AG09309 (cell line): ENCODE data around the gene MCOLN2.
"Not testable (repeated sequence)": the region's sequence is repeated elsewhere in the genome, so short reads cannot be mapped to it uniquely, and the experiment has no call there.

Experiments
- DNase-seq: peaks from one replicate; pipeline ENCODE4 v3.0.0-alpha.2; 2010; ENCODE audit warnings: low read depth
- H3K4me3 ChIP-seq: 2 replicates; pipeline ENCODE4 v1.5.1; 2011; ENCODE audit warnings: mild to moderate bottlenecking, low read depth, low read length, moderate library complexity; ENCODE audit not compliant: control insufficient read depth
- TF ChIP-seq, protein P1 (sequence below): IDR thresholded peaks from 2 replicates; pipeline ENCODE4 v1.5.1; 2011; ENCODE audit warnings: mild to moderate bottlenecking, low read depth, low read length, inconsistent platforms; ENCODE audit not compliant: insufficient read depth, control insufficient read depth; ENCODE audit errors: missing control alignments

MCOLN2 gene

DNA sequence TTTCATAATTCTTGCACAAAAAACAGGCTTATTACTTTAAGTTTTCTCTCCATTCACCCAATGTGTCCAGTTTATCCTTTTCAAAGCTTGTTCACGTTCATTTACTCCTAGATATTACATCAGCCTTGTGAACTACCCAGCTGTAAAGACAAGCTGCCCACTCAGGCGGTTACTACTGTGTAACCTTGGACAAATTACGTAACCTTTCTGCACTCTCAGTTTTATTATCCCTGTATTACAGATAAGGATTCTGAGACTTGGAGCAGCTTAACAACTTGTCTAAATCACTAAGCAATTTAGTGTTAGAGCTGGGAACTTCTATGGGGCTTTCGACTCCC lies 83.4 kb downstream of the MCOLN2 start:
- peak; percentile 53 for DNase-seq
- no peak overlapping the region for H3K4me3 ChIP-seq
- TF ChIP-seq, protein P1, sequence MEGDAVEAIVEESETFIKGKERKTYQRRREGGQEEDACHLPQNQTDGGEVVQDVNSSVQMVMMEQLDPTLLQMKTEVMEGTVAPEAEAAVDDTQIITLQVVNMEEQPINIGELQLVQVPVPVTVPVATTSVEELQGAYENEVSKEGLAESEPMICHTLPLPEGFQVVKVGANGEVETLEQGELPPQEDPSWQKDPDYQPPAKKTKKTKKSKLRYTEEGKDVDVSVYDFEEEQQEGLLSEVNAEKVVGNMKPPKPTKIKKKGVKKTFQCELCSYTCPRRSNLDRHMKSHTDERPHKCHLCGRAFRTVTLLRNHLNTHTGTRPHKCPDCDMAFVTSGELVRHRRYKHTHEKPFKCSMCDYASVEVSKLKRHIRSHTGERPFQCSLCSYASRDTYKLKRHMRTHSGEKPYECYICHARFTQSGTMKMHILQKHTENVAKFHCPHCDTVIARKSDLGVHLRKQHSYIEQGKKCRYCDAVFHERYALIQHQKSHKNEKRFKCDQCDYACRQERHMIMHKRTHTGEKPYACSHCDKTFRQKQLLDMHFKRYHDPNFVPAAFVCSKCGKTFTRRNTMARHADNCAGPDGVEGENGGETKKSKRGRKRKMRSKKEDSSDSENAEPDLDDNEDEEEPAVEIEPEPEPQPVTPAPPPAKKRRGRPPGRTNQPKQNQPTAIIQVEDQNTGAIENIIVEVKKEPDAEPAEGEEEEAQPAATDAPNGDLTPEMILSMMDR: no peak

DNA sequence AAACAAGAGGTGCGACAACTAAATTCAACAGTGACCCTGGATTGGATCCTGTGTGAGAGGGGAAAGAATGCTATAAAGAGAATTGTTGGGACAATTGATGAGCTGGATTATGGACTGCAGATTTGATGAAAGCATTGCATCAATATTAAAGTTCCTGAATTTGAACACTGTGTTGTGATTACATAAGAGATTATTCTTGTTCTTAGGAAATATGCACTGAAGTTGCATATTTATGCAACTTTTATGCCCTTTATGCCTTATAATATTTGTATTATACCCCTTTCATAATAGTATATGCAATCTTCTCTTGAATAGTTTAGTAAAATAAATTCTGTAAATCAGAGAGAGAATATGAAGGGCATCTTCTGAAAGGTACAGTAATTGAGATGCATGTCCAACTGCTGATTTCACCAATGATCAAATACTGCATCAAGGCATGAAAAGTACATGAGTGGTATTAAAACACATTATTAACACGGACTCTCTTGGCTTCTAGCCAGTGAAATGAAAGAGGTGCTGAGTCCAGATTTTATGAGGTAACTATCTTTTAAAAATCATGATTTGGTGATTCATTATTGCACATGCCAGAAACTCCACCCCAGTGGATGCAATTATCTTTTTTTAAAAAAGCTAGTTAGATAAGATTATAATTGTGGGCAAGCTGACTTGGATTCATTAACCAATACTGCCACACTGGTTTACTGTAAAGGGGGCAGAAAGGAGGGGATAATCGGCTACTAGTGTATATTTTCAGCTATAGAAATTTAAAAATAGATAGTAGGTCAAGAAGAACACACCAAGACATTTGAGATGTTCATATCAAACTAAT lies 84.0 kb downstream of the MCOLN2 start:
- H3K4me3 ChIP-seq: no peak overlapping the region
- DNase-seq: no peak
- TF ChIP-seq, protein P1: no peak

DNA sequence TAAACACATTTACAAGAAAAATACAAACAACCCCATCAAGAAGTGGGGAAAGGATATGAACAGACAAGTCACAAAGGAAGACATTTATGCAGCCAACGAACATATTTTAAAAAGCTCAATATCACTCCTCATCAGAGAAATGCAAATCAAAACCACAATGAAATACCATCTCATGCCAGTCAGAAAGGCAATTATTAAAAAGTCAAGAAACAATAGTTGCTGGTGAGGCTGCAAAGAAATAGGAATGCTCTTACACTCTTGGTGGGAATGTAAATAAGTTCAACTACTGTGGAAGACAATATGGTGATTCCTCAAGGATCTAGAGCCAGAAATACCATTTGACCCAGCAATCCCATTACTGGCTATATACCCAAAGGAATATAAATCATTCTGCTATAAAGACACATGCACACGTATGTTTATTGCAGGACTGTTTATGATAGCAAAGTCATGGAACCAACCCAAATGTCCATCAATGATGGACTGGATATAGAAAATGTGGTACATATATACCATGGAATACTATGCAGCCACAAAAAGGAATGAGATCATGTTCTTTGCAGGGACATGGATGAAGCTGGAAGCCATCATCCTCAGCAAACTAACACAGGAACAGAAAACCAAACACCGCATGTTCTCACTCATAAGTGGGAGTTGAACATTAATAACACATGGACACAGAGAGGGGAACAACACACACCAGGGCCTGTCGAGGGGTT lies 88.0 kb downstream of the MCOLN2 start:
- not testable (repeated sequence) for DNase-seq, H3K4me3 ChIP-seq

DNA sequence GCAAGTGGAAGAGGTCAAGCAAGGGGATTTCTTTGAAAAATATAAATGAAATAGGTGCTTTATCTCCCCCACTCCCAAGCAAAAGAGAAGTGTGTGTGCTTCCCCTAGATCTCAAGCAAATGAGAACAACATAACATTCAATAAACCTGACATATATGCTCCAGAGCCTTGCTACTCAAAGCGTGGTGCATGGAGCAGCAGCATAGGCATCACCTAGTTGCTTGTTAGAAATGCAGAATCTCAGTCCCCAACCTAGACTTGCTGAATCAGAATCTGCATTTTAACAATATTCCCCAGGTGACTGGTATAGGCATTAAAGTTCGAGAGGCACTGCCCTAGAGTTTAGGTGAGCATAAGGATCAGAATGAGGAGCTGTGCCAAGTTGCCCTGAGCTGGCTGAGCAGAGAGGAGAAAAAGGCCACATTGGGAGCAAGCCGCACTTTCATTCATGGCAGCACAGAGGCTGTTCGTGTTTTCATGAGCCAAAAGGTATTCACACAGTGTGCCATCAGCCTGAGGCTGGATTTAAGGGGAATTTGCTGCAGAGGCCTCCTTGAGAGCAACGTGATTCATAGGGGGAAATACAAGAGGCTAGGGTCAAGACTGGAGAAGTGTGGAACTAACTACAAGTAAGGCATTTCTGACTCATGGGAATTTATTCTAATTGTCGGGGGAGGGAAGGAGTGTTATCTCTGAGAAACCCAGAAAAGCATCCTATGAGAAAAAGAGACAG lies 89.7 kb downstream of the MCOLN2 start:
- peak; percentile 20 for DNase-seq
- TF ChIP-seq, protein P1: no peak
- no peak overlapping the region for H3K4me3 ChIP-seq

DNA sequence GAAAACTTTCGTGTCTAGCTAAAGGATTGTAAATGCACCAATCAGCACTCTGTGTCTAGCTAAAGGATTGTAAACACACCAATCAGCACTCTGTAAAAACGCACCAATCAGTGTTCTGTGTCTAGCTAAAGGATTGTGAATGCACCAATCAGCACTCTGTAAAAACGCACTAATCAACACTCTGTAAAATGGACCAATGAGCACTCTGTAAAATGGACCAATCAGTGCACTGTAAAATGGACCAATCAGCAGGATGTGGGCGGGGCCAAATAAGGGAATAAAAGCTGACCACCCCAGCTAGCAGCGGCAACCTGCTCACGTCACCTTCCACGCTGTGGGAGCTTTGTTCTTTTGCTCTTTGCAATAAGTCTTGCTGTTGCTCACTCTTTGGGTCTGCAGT lies 94.2 kb downstream of the MCOLN2 start:
- not testable (repeated sequence) for DNase-seq

DNA sequence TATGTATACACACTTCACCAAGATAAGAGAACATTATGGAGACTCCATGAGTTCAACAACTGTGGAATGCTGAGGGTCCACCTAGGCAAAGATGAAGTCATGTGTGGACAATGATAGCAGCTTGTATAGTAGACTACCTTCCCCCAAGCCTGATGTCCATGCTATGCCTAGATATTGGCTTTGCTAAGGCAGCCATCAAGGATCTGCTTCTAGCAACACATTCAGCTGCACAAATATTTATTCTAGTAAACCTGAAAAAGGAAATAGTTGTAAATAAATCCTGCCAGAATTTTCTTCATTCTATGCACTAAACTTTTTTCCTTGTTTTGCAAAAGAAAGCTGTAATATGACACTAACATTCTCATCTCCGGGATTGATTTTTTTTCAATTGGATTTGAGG lies 96.9 kb downstream of the MCOLN2 start:
- no peak for DNase-seq
- TF ChIP-seq, protein P1: no peak

More for the DNA sequence above, 94.2 kb downstream of the MCOLN2 start:
- H3K4me3 ChIP-seq: not testable (repeated sequence)

DNA sequence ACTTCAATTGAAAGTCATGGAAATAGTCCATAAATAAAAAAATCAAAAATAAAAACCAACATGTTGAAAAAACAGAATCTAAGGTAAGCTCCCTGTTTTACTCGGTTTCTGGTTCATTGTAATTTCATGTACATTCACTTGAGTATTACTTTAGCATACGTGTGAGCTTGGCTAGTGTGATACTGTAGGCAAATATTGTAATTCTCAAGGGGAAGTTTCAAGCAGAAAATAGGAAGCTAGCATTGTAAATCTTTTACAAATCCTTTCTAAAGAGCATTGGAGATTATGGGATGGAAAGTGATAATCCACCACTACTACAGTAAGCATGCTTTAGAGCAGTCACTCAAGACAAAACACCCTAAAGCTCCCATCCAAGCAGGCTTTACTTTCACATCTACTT lies 100.6 kb downstream of the MCOLN2 start:
- no peak for DNase-seq
- TF ChIP-seq, protein P1: no peak
- H3K4me3 ChIP-seq: no peak overlapping the region

More for the DNA sequence above, 96.9 kb downstream of the MCOLN2 start:
- no peak overlapping the region for H3K4me3 ChIP-seq
